Right lobe of liver (tissue), 4 donors: Measurements from ENCODE around the gene PDE4C.

Experiments used
- POLR2A ChIP-seq: fragments of 450-650 bp; IDR thresholded peaks from one replicate; pipeline ENCODE4 v1.6.1; 2017; ENCODE audit warnings: antibody characterized with exemption, mild to moderate bottlenecking
- TF ChIP-seq, protein P1 (sequence below), 4 donors: fragments of 200-600 bp in 3 of 4; fragments of 450-650 bp in 1 of 4; IDR thresholded peaks; one replicate each; pipeline versions ENCODE4 v1.5.1 to v1.8.0; 2016 to 2022; ENCODE audit warnings: antibody characterized with exemption in 4 of 4, mild to moderate bottlenecking in 2 of 4
- donor health status: DM: no; HTN: no; CAD: no.
- donor health status: DM: no; HTN: no; CAD: no.
- donor health status: DM: no; HTN: yes; CAD: no.

DNA sequence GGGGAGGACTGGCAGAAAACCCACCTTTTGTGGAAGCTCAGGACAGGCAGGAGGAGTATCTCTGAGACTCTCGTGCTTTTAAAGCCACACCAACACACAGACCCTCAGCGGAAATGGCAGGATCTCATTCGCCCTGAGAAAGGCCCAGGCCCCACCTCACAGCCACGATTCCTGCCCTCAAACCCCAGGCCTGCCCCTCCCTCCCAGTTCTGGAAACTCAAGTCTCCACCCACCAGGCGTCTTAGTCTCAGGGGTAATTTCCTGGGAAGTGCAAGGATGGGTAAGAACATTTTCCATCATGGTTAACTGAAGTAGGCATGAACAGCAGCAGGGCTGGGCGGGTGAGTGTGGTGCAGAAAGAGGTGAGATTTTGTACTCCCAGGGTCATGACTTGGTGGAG, 8.0 kb upstream of the PDE4C start:
- no peak for TF ChIP-seq POLR2A
- TF ChIP-seq, protein P1, sequence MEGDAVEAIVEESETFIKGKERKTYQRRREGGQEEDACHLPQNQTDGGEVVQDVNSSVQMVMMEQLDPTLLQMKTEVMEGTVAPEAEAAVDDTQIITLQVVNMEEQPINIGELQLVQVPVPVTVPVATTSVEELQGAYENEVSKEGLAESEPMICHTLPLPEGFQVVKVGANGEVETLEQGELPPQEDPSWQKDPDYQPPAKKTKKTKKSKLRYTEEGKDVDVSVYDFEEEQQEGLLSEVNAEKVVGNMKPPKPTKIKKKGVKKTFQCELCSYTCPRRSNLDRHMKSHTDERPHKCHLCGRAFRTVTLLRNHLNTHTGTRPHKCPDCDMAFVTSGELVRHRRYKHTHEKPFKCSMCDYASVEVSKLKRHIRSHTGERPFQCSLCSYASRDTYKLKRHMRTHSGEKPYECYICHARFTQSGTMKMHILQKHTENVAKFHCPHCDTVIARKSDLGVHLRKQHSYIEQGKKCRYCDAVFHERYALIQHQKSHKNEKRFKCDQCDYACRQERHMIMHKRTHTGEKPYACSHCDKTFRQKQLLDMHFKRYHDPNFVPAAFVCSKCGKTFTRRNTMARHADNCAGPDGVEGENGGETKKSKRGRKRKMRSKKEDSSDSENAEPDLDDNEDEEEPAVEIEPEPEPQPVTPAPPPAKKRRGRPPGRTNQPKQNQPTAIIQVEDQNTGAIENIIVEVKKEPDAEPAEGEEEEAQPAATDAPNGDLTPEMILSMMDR (IDR thresholded peaks at IDR 0.05), result no peak
